A673 (cell line): ENCODE measurements around the gene RASA2. TPM values are rescaled to one million over a fixed set of nuclear protein-coding genes. Genes with fewer than 3 reads are reported as not detected.

Source experiments
- BruUV-seq: library from RNA; stranded (reverse); fragments of 400-500 nt; replicated peaks from 2 replicates; lab custom pipeline; 2021; lab: Mats Ljungman, UMichigan
- CTCF ChIA-PET: fragments of 300-600 bp; sonication (Branson Sonifier 250); formaldehyde crosslinking; loops from one replicate; lab custom pipeline; 2022; ENCODE audit warnings: antibody characterized with exemption; lab: Charles Lee
- POLR2A ChIA-PET: fragments of 300-600 bp; sonication (Branson Sonifier 250); formaldehyde crosslinking; loops from one replicate; lab custom pipeline; 2022; ENCODE audit warnings: antibody characterized with exemption; ENCODE audit not compliant: low non-redundant PET; lab: Charles Lee
- DNase-seq: peaks from one replicate; pipeline ENCODE4 v3.0.0-alpha.2; 2015; ENCODE audit warnings: low spot score
- H3K27ac ChIP-seq: fragments of 200-600 bp; sonication (generic); 2 replicates; pipeline ENCODE4 v1.5.1; 2016; ENCODE audit warnings: mixed run types, low read depth, mild to moderate bottlenecking, mixed read lengths, antibody characterized with exemption, low read length; ENCODE audit not compliant: poor library complexity, severe bottlenecking
- H3K27me3 ChIP-seq: fragments of 200-600 bp; sonication (generic); replicated peaks from 2 replicates; pipeline ENCODE4 v1.6.1; 2017; ENCODE audit warnings: mixed run types, low read depth, mild to moderate bottlenecking, mixed read lengths, antibody characterized with exemption, low read length; ENCODE audit not compliant: insufficient read depth, poor library complexity
- H3K36me3 ChIP-seq: fragments of 200-600 bp; sonication (generic); 2 replicates; pipeline ENCODE4 v1.6.1; 2016; ENCODE audit warnings: mixed run types, mild to moderate bottlenecking, mixed read lengths, antibody characterized with exemption, low read length; ENCODE audit not compliant: insufficient read depth, poor library complexity, severe bottlenecking
- H3K4me1 ChIP-seq: fragments of 200-600 bp; sonication (generic); 2 replicates; pipeline ENCODE4 v1.6.1; 2017; ENCODE audit warnings: mixed run types, mild to moderate bottlenecking, mixed read lengths, antibody characterized with exemption, low read length; ENCODE audit not compliant: insufficient read depth, poor library complexity, severe bottlenecking
- H3K4me3 ChIP-seq: fragments of 200-600 bp; sonication (generic); 2 replicates; pipeline ENCODE4 v1.5.1; 2016; ENCODE audit warnings: low read depth, mixed run types, mild to moderate bottlenecking, mixed read lengths, low read length; ENCODE audit not compliant: poor library complexity, severe bottlenecking
- H3K9me3 ChIP-seq: fragments of 200-600 bp; sonication (generic); 2 replicates; pipeline ENCODE4 v1.6.1; 2016; ENCODE audit warnings: mixed run types, low read depth, mild to moderate bottlenecking, mixed read lengths, antibody characterized with exemption, low read length; ENCODE audit not compliant: poor library complexity, severe bottlenecking
- EZH2 ChIP-seq: fragments of 200-600 bp; sonication (generic); IDR thresholded peaks from 2 replicates; pipeline ENCODE4 v1.6.1; 2017; ENCODE audit warnings: borderline replicate concordance, low read depth, mild to moderate bottlenecking, mixed read lengths, antibody characterized with exemption, low read length; ENCODE audit not compliant: poor library complexity, severe bottlenecking
- intact Hi-C: fragments of 100-400 bp; cut with micrococcal nuclease; formaldehyde crosslinking; loops from one replicate; pipeline ENCODE4 v1.10.0; 2022; ENCODE audit not compliant: unreplicated experiment
- total RNA-seq: library from RNA; stranded (reverse); gene quantifications from 2 replicates; pipeline ENCODE4 v1.2.3, GENCODE V29; 2021
- TF ChIP-seq, protein P1 (sequence below): fragments of 300-800, 200-600 bp; sonication (generic); conservative IDR thresholded peaks from 2 replicates; pipeline ENCODE4 v1.5.1; 2017; ENCODE audit warnings: low read depth, mild to moderate bottlenecking, antibody characterized with exemption, low read length, moderate library complexity, mixed read lengths

The RASA2 gene
- total RNA-seq, 1 experiment from 2014 or later = 17.1 TPM

DNA sequence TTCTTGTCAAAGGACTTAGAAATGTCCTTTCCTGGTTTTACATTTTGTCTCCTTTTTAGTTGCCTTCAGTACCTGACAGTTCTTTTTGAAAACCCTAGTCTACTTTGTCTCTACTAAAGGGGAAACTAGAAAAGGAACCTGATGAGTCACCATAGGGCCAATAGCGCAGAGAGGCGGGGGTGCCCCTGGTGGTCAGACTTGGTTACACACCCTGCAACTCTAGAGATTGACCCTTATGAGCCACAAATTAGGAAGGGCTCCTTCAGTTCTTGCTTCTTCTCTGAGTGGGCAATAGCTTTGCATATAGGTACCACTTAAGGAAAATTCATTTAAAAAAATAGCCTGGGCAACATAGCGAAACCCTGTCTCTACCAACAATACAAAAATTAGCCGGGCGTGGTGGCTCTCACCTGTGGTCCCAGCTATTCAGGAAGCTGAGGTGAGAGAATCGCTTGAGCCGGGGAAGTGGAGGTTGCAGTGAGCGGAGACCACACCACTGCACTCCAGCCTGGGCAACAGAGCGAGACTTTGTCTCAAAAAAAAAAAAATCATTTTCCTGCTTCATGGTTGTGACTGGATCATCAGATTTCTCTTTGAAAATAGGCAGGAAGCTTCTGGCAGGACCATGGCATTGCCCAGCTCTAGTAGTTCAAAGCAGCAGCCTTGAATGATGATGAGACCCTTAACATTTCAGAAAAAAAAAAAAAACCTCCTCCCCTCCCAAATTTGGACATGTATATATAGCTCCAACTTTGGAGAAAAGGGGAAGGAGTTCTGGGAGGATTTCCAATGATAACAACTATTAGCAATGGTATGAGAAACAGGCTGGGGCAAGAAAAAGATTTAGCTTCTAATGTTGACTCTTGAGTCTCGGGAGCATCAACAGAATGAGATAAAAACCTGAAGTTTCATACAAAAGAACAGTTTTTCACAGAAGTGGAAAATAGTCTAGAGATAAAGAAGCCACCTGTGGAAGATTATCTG, 45.2 kb upstream of the RASA2 start:
- ChIA-PET CTCF (interaction anchor here (0.6 kb wide), 2 partner anchors 33 to 36 kb away, joined by 3 to 5 read pairs; no protein-coding TSS in a partner anchor), POLR2A (no interaction called here)
- no peak overlapping the region for H3K4me3 ChIP-seq
- TF ChIP-seq EZH2 = no peak
- TF ChIP-seq, protein P1, sequence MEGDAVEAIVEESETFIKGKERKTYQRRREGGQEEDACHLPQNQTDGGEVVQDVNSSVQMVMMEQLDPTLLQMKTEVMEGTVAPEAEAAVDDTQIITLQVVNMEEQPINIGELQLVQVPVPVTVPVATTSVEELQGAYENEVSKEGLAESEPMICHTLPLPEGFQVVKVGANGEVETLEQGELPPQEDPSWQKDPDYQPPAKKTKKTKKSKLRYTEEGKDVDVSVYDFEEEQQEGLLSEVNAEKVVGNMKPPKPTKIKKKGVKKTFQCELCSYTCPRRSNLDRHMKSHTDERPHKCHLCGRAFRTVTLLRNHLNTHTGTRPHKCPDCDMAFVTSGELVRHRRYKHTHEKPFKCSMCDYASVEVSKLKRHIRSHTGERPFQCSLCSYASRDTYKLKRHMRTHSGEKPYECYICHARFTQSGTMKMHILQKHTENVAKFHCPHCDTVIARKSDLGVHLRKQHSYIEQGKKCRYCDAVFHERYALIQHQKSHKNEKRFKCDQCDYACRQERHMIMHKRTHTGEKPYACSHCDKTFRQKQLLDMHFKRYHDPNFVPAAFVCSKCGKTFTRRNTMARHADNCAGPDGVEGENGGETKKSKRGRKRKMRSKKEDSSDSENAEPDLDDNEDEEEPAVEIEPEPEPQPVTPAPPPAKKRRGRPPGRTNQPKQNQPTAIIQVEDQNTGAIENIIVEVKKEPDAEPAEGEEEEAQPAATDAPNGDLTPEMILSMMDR = peak; percentile 79
- peak; percentile 74 for DNase-seq
- no peaks in the 10 kb centered on the region for H3K9me3 ChIP-seq
- H3K27me3 ChIP-seq = no peaks in the 10 kb centered on the region
- no peaks in the 10 kb centered on the region for H3K4me1 ChIP-seq
- intact Hi-C loops = no loop called here
- BruUV-seq = no TSS peak
- no peak overlapping the region for H3K27ac ChIP-seq
- peaks cover 5% of the 10 kb centered on the region for H3K36me3 ChIP-seq

DNA sequence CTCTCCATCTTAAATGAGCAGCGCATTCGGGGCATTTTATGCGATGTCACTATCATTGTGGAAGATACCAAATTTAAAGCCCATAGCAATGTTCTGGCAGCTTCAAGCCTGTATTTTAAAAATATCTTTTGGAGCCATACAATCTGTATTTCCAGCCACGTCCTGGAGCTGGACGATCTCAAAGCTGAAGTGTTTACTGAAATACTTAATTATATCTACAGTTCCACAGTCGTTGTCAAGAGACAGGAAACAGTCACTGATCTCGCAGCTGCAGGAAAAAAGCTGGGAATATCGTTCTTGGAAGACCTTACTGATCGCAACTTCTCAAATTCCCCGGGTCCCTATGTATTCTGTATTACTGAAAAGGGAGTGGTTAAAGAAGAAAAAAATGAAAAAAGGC, 44.4 kb upstream of the RASA2 start:
- Histone ChIP-seq H3K4me3 (no peak overlapping the region), H3K27ac (no peak overlapping the region), H3K27me3 (no peaks in the 10 kb centered on the region), H3K36me3 (peaks cover 5% of the 10 kb centered on the region), H3K4me1 (no peaks in the 10 kb centered on the region), H3K9me3 (no peaks in the 10 kb centered on the region)
- ChIA-PET CTCF (interaction anchor here (0.6 kb wide), 2 partner anchors 33 to 37 kb away, joined by 3 to 5 read pairs; no protein-coding TSS in a partner anchor), POLR2A (no interaction called here)
- TF ChIP-seq EZH2 = no peak
- BruUV-seq = no TSS peak
- no peak for DNase-seq
- intact Hi-C loops = no loop called here

DNA sequence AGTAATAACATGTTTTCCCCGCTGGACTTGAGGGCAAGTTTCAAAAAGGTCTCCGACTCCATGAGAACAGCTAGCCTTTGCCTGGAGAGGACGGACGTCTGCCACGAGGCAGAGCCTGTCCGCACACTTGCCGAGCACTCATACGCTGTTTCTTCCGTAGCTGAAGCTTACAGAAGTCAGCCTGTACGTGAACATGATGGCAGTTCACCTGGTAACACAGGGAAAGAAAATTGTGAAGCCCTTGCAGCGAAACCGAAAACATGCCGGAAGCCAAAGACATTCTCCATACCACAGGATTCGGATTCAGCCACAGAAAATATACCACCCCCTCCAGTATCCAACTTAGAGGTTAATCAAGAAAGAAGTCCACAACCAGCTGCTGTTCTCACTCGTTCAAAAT, 43.9 kb upstream of the RASA2 start:
- TF ChIP-seq, protein P1 = no peak
- no peak for TF ChIP-seq EZH2
- no peak overlapping the region for H3K27ac ChIP-seq
- intact Hi-C loops = no loop called here
- no peaks in the 10 kb centered on the region for H3K4me1 ChIP-seq
- no TSS peak for BruUV-seq
- DNase-seq = no peak
- no peak overlapping the region for H3K4me3 ChIP-seq
- ChIA-PET CTCF (no interaction called here), POLR2A (no interaction called here)
- no peaks in the 10 kb centered on the region for H3K27me3 ChIP-seq
- H3K36me3 ChIP-seq = peaks cover 5% of the 10 kb centered on the region
- H3K9me3 ChIP-seq = no peaks in the 10 kb centered on the region
